Measurements from ENCODE around the gene PRUNE2. TPM values are rescaled to one million over a fixed set of nuclear protein-coding genes. Genes with fewer than 3 reads are reported as not detected.

The PRUNE2 gene
- total and polyA plus RNA-seq, 2 experiments from 2014 or later = 0.46 to 4.1 TPM

GRCh38 chr9:76573408-76573807 lies 332.5 kb downstream of the PRUNE2 start:
- no peak for DNase-seq (ENCODE audit: low spot score)
- no peak overlapping the region for H3K4me3 ChIP-seq
- no peaks in the 10 kb centered on the region for H3K27me3 ChIP-seq
- TF ChIP-seq EZH2 (IDR thresholded peaks at IDR 0.05; ENCODE audit: borderline replicate concordance) = no peak
- no peak overlapping the region for H3K4me2 ChIP-seq
- no peaks in the 10 kb centered on the region for H3K36me3 ChIP-seq (replicated peaks; ENCODE audit: insufficient read depth, low read depth)
- no peaks in the 10 kb centered on the region for H3K9me2 ChIP-seq (replicated peaks; ENCODE audit: insufficient read depth)
- no peak overlapping the region for H2AFZ ChIP-seq
- no peaks in the 10 kb centered on the region for H4K20me1 ChIP-seq (ENCODE audit: insufficient read depth, poor library complexity, severe bottlenecking)
- H3K27ac ChIP-seq = no peak overlapping the region
- H3K79me2 ChIP-seq = no peaks in the 10 kb centered on the region
- H3K4me1 ChIP-seq (ENCODE audit: insufficient read depth) = peaks cover 7% of the 10 kb centered on the region
- no peaks in the 10 kb centered on the region for H3K9me3 ChIP-seq (ENCODE audit: low read depth)

DNA sequence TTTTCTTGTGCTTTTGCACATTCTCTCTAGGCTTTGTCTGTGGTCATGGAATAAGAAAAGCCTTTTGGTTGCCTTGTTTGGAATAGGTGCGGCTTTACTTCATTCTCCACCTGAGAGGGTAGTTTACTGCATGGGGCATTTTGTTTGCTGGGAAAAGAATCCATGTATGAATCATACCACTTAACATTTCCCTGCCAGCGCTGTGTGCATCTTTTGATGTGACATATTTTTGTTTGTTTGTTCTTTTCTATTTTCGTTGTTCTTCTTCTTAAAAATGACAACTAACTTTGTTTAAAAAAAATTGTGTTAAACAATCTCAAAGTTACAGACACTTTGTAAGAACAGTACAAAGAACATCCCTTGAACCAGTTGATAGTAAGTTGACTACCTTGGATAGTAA lies 333.8 kb downstream of the PRUNE2 start:
- Histone ChIP-seq H3K27me3 (no peaks in the 10 kb centered on the region), H3K4me1 (ENCODE audit: insufficient read depth) (peaks cover 7% of the 10 kb centered on the region), H3K4me2 (peak overlapping the region; percentile 65), H3K79me2 (no peaks in the 10 kb centered on the region), H3K27ac (no peak overlapping the region), H3K9me2 (replicated peaks; ENCODE audit: insufficient read depth) (no peaks in the 10 kb centered on the region), H2AFZ (no peak overlapping the region), H4K20me1 (ENCODE audit: insufficient read depth, poor library complexity, severe bottlenecking) (no peaks in the 10 kb centered on the region), H3K36me3 (replicated peaks; ENCODE audit: insufficient read depth, low read depth) (no peaks in the 10 kb centered on the region), H3K9me3 (ENCODE audit: low read depth) (no peaks in the 10 kb centered on the region), H3K4me3 (no peak overlapping the region)
- WGBS (ENCODE audit: low lambda C conversion rate, missing lambda C conversion rate) = 74% methylated on average over 3 of the region's 3 CpGs
- no peak for DNase-seq (ENCODE audit: low spot score)
- TF ChIP-seq, protein P1, sequence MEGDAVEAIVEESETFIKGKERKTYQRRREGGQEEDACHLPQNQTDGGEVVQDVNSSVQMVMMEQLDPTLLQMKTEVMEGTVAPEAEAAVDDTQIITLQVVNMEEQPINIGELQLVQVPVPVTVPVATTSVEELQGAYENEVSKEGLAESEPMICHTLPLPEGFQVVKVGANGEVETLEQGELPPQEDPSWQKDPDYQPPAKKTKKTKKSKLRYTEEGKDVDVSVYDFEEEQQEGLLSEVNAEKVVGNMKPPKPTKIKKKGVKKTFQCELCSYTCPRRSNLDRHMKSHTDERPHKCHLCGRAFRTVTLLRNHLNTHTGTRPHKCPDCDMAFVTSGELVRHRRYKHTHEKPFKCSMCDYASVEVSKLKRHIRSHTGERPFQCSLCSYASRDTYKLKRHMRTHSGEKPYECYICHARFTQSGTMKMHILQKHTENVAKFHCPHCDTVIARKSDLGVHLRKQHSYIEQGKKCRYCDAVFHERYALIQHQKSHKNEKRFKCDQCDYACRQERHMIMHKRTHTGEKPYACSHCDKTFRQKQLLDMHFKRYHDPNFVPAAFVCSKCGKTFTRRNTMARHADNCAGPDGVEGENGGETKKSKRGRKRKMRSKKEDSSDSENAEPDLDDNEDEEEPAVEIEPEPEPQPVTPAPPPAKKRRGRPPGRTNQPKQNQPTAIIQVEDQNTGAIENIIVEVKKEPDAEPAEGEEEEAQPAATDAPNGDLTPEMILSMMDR (IDR thresholded peaks at IDR 0.05; ENCODE audit: poor library complexity) = no peak
- TF ChIP-seq EZH2 (IDR thresholded peaks at IDR 0.05; ENCODE audit: borderline replicate concordance) (no peak), EZH2phosphoT487 (IDR thresholded peaks at IDR 0.05; ENCODE audit: low read depth, severe bottlenecking, unreplicated experiment) (no peak)

- TF ChIP-seq, protein P1 (IDR thresholded peaks at IDR 0.05; ENCODE audit: poor library complexity) = no peak
- TF ChIP-seq EZH2 (IDR thresholded peaks at IDR 0.05; ENCODE audit: borderline replicate concordance) (no peak), EZH2phosphoT487 (IDR thresholded peaks at IDR 0.05; ENCODE audit: low read depth, severe bottlenecking, unreplicated experiment) (no peak)
- DNase-seq (ENCODE audit: low spot score) = no peak
- Histone ChIP-seq H3K9me2 (replicated peaks; ENCODE audit: insufficient read depth) (no peaks in the 10 kb centered on the region), H3K27me3 (no peaks in the 10 kb centered on the region), H3K9me3 (ENCODE audit: low read depth) (no peaks in the 10 kb centered on the region), H3K36me3 (replicated peaks; ENCODE audit: insufficient read depth, low read depth) (no peaks in the 10 kb centered on the region), H3K4me2 (peak overlapping the region; percentile 65), H3K79me2 (no peaks in the 10 kb centered on the region), H3K4me3 (no peak overlapping the region), H3K4me1 (ENCODE audit: insufficient read depth) (peaks cover 7% of the 10 kb centered on the region), H2AFZ (no peak overlapping the region), H4K20me1 (ENCODE audit: insufficient read depth, poor library complexity, severe bottlenecking) (no peaks in the 10 kb centered on the region), H3K27ac (no peak overlapping the region)
- WGBS (ENCODE audit: low lambda C conversion rate, missing lambda C conversion rate) = 54% methylated on average over 34 of the region's 37 CpGs
Measured at GRCh38 chr9:76571743-76572146, 334.2 kb downstream of the PRUNE2 start.

GRCh38 chr9:76571288-76571687 lies 334.6 kb downstream of the PRUNE2 start:
- Histone ChIP-seq H3K4me3 (no peak overlapping the region), H3K27me3 (no peaks in the 10 kb centered on the region), H4K20me1 (ENCODE audit: insufficient read depth, poor library complexity, severe bottlenecking) (no peaks in the 10 kb centered on the region), H3K9me3 (ENCODE audit: low read depth) (no peaks in the 10 kb centered on the region), H3K79me2 (no peaks in the 10 kb centered on the region), H3K36me3 (replicated peaks; ENCODE audit: insufficient read depth, low read depth) (no peaks in the 10 kb centered on the region), H3K27ac (no peak overlapping the region), H3K4me1 (ENCODE audit: insufficient read depth) (peaks cover 7% of the 10 kb centered on the region), H2AFZ (no peak overlapping the region), H3K4me2 (peak overlapping the region; percentile 65), H3K9me2 (replicated peaks; ENCODE audit: insufficient read depth) (no peaks in the 10 kb centered on the region)
- no peak for TF ChIP-seq EZH2 (IDR thresholded peaks at IDR 0.05; ENCODE audit: borderline replicate concordance)
- TF ChIP-seq, protein P1 (IDR thresholded peaks at IDR 0.05; ENCODE audit: poor library complexity) = no peak
- no peak for TF ChIP-seq EZH2phosphoT487 (IDR thresholded peaks at IDR 0.05; ENCODE audit: low read depth, severe bottlenecking, unreplicated experiment)
- DNase-seq (ENCODE audit: low spot score) = no peak
- WGBS (ENCODE audit: low lambda C conversion rate, missing lambda C conversion rate) = 84% methylated on average over 3 of the region's 3 CpGs

Measured in hepatocyte (in vitro differentiated cells).